Endothelial cell of umbilical vein (primary cell): ENCODE results near the gene IGFBP4. TPM values are rescaled to one million over a fixed set of nuclear protein-coding genes. Genes with fewer than 3 reads are reported as not detected.

Experiments used
- BruUV-seq: library from RNA; stranded (reverse); fragments of 400-500 nt; replicated peaks from 2 replicates; lab custom pipeline; 2021; lab: Mats Ljungman, UMichigan
- CTCF ChIA-PET: fragments of 300-600, 350-600 bp; sonication (Branson Sonifier 250); formaldehyde crosslinking; loops from one replicate; lab custom pipeline; 2021; ENCODE audit warnings: antibody characterized with exemption, inconsistent platforms; lab: Charles Lee
- POLR2A ChIA-PET: fragments of 300-600, 350-600 bp; sonication (Branson Sonifier 250); formaldehyde crosslinking; loops from one replicate; lab custom pipeline; 2021; ENCODE audit warnings: antibody characterized with exemption, inconsistent platforms; lab: Charles Lee
- DNase-seq: peaks from one replicate; pipeline ENCODE4 v3.0.0-alpha.2; 2011; ENCODE audit warnings: low read depth, low spot score
- FAIRE-seq: peaks from 2 replicates; lab custom pipeline; 2011; peaks lifted over from hg19 to GRCh38; lab: Jason Lieb, UNC
- H2AFZ ChIP-seq: 2 replicates; pipeline ENCODE4 v1.6.0; 2012; ENCODE audit warnings: low read depth, low read length, control low read depth, inconsistent platforms
- H3K27ac ChIP-seq: 2 replicates; pipeline ENCODE4 v1.5.1; 2011; ENCODE audit warnings: low read depth, mild to moderate bottlenecking, control low read depth, low read length, moderate library complexity; ENCODE audit not compliant: insufficient read depth
- H3K27me3 ChIP-seq, 2 experiments: 2 replicates each; pipeline versions ENCODE4 v1.6.0 to v1.6.1; 2011; ENCODE audit warnings: low read length in 2 of 2, mixed read lengths in 1 of 2; ENCODE audit not compliant: control insufficient read depth in 2 of 2, insufficient read depth in 2 of 2
- H3K36me3 ChIP-seq, 2 experiments: 2 replicates in 1 of 2; 3 replicates in 1 of 2; pipeline ENCODE4 v1.5.1; 2011; ENCODE audit warnings: low read length in 2 of 2, mild to moderate bottlenecking in 1 of 2, moderate library complexity in 1 of 2; ENCODE audit not compliant: control insufficient read depth in 2 of 2, insufficient read depth in 2 of 2; ENCODE audit errors: extremely low read depth in 1 of 2
- H3K4me1 ChIP-seq: 3 replicates; pipeline ENCODE4 v1.5.1; 2011; ENCODE audit warnings: mild to moderate bottlenecking, low read length; ENCODE audit not compliant: control insufficient read depth, insufficient read depth; ENCODE audit errors: extremely low read depth
- H3K4me2 ChIP-seq: 2 replicates; pipeline ENCODE4 v1.6.1; 2011; ENCODE audit warnings: low read length, control low read depth, mixed read lengths; ENCODE audit not compliant: insufficient read depth
- H3K4me3 ChIP-seq, 3 experiments: fragments of 200-600 bp in 1 of 3; sonication (generic), shearing (Covaris generic) in 1 of 3; replicated peaks in 1 of 3; 2 replicates each; pipeline ENCODE4 v1.5.1; 2011 to 2016; ENCODE audit warnings: control low read depth in 3 of 3, low read length in 3 of 3, mild to moderate bottlenecking in 2 of 3, inconsistent platforms in 1 of 3, low read depth in 1 of 3, moderate library complexity in 1 of 3; ENCODE audit not compliant: insufficient read depth in 1 of 3
- H3K79me2 ChIP-seq: 2 replicates; pipeline ENCODE4 v1.6.0; 2012; ENCODE audit warnings: low read length, inconsistent platforms; ENCODE audit not compliant: control insufficient read depth, insufficient read depth
- H3K9ac ChIP-seq: replicated peaks from 2 replicates; pipeline ENCODE3; 2011; ENCODE audit warnings: low read length, control low read depth; ENCODE audit not compliant: insufficient read depth; ENCODE audit errors: extremely low read depth
- H3K9me1 ChIP-seq: replicated peaks from 3 replicates; pipeline ENCODE4 v1.6.0; 2011; ENCODE audit warnings: mild to moderate bottlenecking, low read length; ENCODE audit not compliant: control insufficient read depth, insufficient read depth; ENCODE audit errors: extremely low read depth
- H3K9me3 ChIP-seq: replicated peaks from 2 replicates; pipeline ENCODE4 v1.5.1; 2012; ENCODE audit warnings: low read length, inconsistent platforms; ENCODE audit not compliant: control insufficient read depth, insufficient read depth
- H4K20me1 ChIP-seq: replicated peaks from 2 replicates; pipeline ENCODE3; 2011; ENCODE audit warnings: mild to moderate bottlenecking, low read length; ENCODE audit not compliant: control insufficient read depth, insufficient read depth; ENCODE audit errors: extremely low read depth
- EZH2 ChIP-seq: IDR thresholded peaks from 2 replicates; pipeline ENCODE4 v1.6.1; 2012; ENCODE audit warnings: borderline replicate concordance, low read depth, mild to moderate bottlenecking, moderate library complexity, low read length, inconsistent platforms; ENCODE audit not compliant: severe bottlenecking
- FOS ChIP-seq: IDR thresholded peaks from 2 replicates; pipeline ENCODE4 v1.6.1; 2011; ENCODE audit warnings: mild to moderate bottlenecking, low read length, moderate library complexity, borderline replicate concordance; ENCODE audit not compliant: insufficient read depth
- GATA2 ChIP-seq: IDR thresholded peaks from 2 replicates; pipeline ENCODE4 v1.7.0; 2011; ENCODE audit warnings: low read depth, mild to moderate bottlenecking, moderate library complexity, mixed read lengths, low read length; ENCODE audit not compliant: insufficient read length, insufficient read depth
- JUN ChIP-seq: IDR thresholded peaks from 2 replicates; pipeline ENCODE4 v1.6.1; 2011; ENCODE audit warnings: borderline replicate concordance, low read depth; ENCODE audit not compliant: insufficient read length, insufficient read depth
- MAX ChIP-seq: IDR thresholded peaks from 2 replicates; pipeline ENCODE4 v1.6.1; 2011; ENCODE audit not compliant: insufficient read depth, insufficient read length
- MYC ChIP-seq: IDR thresholded peaks from one replicate; pipeline ENCODE4 v1.6.1; 2011; ENCODE audit warnings: mild to moderate bottlenecking, low read depth, low read length
- POLR2A ChIP-seq: IDR thresholded peaks from 2 replicates; pipeline ENCODE4 v1.6.1; 2012; ENCODE audit warnings: low read depth, mild to moderate bottlenecking, control low read depth, low read length
- POLR2AphosphoS5 ChIP-seq: IDR thresholded peaks from 2 replicates; pipeline ENCODE4 v1.6.1; 2012; ENCODE audit warnings: low read depth, mild to moderate bottlenecking, control low read depth, low read length, moderate library complexity; ENCODE audit not compliant: insufficient read depth
- dilution Hi-C: fragments of 300-500 bp; cut with MboI; formaldehyde crosslinking; loops from one replicate; pipeline ENCODE4 v1.15.0; 2019; ENCODE audit warnings: low sequenced_read_pairs; ENCODE audit not compliant: extremely low pct_ligation_motif_present
- intact Hi-C: fragments of 100-400 bp; cut with micrococcal nuclease; formaldehyde crosslinking; loops from one replicate; pipeline ENCODE4 v1.10.0; 2022
- polyA plus RNA-seq, 4 experiments: library from polyadenylated mRNA; depleted of rRNA in 3 of 4; stranded (reverse) in 3 of 4; unstranded in 1 of 4; fragments of >200 nt; gene quantifications; 2 replicates each; pipeline versions ENCODE4 v1.2.1 to v1.2.3, GENCODE V29; 2011 to 2012; ENCODE audit warnings: missing spikeins in 1 of 4
- total RNA-seq: library from RNA; stranded (reverse); gene quantifications from 2 replicates; pipeline ENCODE4 v1.2.3, GENCODE V29; 2021
- TF ChIP-seq, protein P1 (sequence below), 2 donors: IDR thresholded peaks; 1 replicate in 1 of 2; 2 replicates in 1 of 2; pipeline ENCODE4 v1.5.1; 2011; ENCODE audit warnings: low read length in 2 of 2, mild to moderate bottlenecking in 2 of 2, moderate library complexity in 2 of 2, control low read depth in 1 of 2, inconsistent platforms in 1 of 2, low read depth in 1 of 2; ENCODE audit not compliant: insufficient read depth in 1 of 2; ENCODE audit errors: extremely low read depth in 1 of 2

The IGFBP4 gene
- total and polyA plus RNA-seq, 2 donors (not counting 3 experiments of a cell fraction or from before 2014, with no cell fraction given) = 377 to 618 TPM

DNA sequence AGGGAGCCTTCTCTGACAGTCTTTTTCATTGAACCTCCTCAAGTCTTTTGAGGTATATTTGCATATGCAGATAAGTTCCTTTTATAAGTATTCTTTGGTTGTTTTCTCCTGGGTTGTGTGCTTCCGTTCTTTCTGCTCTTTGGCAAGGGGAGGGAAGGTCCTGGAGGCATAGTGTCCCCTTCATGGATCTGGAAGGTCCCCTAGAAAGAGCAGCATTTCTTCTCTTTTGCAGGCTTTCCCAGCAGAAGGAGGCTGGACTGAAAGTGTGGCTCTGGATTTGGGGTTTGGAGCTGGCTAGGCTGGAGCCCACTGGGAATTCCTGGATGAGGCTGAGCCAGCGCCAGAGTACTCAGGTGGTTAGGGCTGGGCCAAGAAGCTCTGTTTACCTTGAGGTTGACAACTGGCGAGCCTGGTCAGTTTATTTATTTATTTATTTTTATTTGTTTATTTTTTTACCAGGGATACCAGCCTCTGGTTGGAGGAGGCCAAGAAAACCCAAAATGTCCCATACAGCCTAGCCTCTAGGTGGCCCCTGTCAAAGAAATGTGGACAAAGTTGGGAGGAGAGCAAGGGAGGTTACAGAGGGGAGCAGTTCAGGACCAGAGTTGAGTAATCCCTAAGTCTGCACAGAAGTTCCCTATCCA, 20.1 kb upstream of the IGFBP4 start:
- FAIRE-seq (no peak), DNase-seq (no peak)
- no TSS peak for BruUV-seq
- H3K4me1 ChIP-seq = peaks cover 10% of the 10 kb centered on the region
- H3K27me3 ChIP-seq = no peaks in the 10 kb centered on the region
- no peak overlapping the region for H3K4me3 ChIP-seq
- no peaks in the 10 kb centered on the region for H4K20me1 ChIP-seq
- no peak overlapping the region for H3K27ac ChIP-seq
- H3K79me2 ChIP-seq = no peaks in the 10 kb centered on the region
- TF ChIP-seq JUN (no peak), FOS (no peak), EZH2 (no peak), GATA2 (no peak), MAX (no peak)
- CTCF ChIA-PET = interaction anchor here (1.3 to 2.1 kb wide), 3 partner anchors 14 to 137 kb away, joined by 3 to 12 read pairs (median 6); no protein-coding TSS in a partner anchor
- H3K36me3 ChIP-seq = no peaks in the 10 kb centered on the region
- no peak overlapping the region for H2AFZ ChIP-seq
- H3K9me3 ChIP-seq = no peaks in the 10 kb centered on the region
- H3K9ac ChIP-seq = no peak overlapping the region
- no peaks in the 10 kb centered on the region for H3K9me1 ChIP-seq
- POLR2A ChIA-PET = interaction anchor here (0.6 kb wide), 1 partner anchor 1506 kb away, joined by 4 read pairs; no protein-coding TSS in a partner anchor
- dilution Hi-C loops = no loop called here
- no peak overlapping the region for H3K4me2 ChIP-seq
- intact Hi-C loops = no loop called here

GRCh38 chr17:40425741-40426140, 17.5 kb upstream of the IGFBP4 start:
- H3K4me2 ChIP-seq = no peak overlapping the region
- no peaks in the 10 kb centered on the region for H3K79me2 ChIP-seq
- H3K4me1 ChIP-seq = no peaks in the 10 kb centered on the region
- no TSS peak for BruUV-seq
- no peaks in the 10 kb centered on the region for H3K9me1 ChIP-seq
- no peak for FAIRE-seq
- H3K36me3 ChIP-seq = no peaks in the 10 kb centered on the region
- no peaks in the 10 kb centered on the region for H3K9me3 ChIP-seq
- H3K9ac ChIP-seq = no peak overlapping the region
- dilution Hi-C loops = no loop called here
- DNase-seq = no peak
- TF ChIP-seq, protein P1, sequence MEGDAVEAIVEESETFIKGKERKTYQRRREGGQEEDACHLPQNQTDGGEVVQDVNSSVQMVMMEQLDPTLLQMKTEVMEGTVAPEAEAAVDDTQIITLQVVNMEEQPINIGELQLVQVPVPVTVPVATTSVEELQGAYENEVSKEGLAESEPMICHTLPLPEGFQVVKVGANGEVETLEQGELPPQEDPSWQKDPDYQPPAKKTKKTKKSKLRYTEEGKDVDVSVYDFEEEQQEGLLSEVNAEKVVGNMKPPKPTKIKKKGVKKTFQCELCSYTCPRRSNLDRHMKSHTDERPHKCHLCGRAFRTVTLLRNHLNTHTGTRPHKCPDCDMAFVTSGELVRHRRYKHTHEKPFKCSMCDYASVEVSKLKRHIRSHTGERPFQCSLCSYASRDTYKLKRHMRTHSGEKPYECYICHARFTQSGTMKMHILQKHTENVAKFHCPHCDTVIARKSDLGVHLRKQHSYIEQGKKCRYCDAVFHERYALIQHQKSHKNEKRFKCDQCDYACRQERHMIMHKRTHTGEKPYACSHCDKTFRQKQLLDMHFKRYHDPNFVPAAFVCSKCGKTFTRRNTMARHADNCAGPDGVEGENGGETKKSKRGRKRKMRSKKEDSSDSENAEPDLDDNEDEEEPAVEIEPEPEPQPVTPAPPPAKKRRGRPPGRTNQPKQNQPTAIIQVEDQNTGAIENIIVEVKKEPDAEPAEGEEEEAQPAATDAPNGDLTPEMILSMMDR (IDR thresholded peaks at IDR 0.05; ENCODE audit: extremely low read depth in 1 of 2, insufficient read depth in 1 of 2, low read depth in 1 of 2, low read length in 2 of 2) = no peak
- no peak for TF ChIP-seq MAX
- TF ChIP-seq POLR2AphosphoS5 = no peak
- TF ChIP-seq MYC = no peak
- TF ChIP-seq FOS = no peak
- TF ChIP-seq EZH2 = no peak
- no peak for TF ChIP-seq GATA2
- no peak for TF ChIP-seq POLR2A
- TF ChIP-seq JUN = no peak
- CTCF ChIA-PET = interaction anchor here (1.4 to 2.4 kb wide), 4 partner anchors 10 to 108 kb away, joined by 7 to 11 read pairs (median 10); no protein-coding TSS in a partner anchor
- peaks cover 0 to 2% of the 10 kb centered on the region in 2 experiments for H3K27me3 ChIP-seq
- POLR2A ChIA-PET = interaction anchor here (0.5 kb wide), 1 partner anchor 16 kb away, joined by 4 read pairs; no protein-coding TSS in a partner anchor
- H3K27ac ChIP-seq = no peak overlapping the region
- H3K4me3 ChIP-seq = no peak overlapping the region
- H2AFZ ChIP-seq = no peak overlapping the region
- no peaks in the 10 kb centered on the region for H4K20me1 ChIP-seq
- intact Hi-C loops = no loop called here
